AG20443 (cell line): ENCODE data around the gene DDA1.
"Not testable (repeated sequence)": the region's sequence is repeated elsewhere in the genome, so short reads cannot be mapped to it uniquely, and the experiment has no call there.

Experiments
- DNase-seq: peaks from one replicate; pipeline ENCODE4 v3.0.0; 2012; ENCODE audit warnings: low spot score, mixed read lengths

DDA1 gene

GRCh38 chr19:17289489-17289888, 19.9 kb upstream of the DDA1 start:
- DNase-seq, result peak; percentile 95

GRCh38 chr19:17292301-17293074, 16.9 kb upstream of the DDA1 start:
- DNase-seq, result peak; percentile 95

GRCh38 chr19:17293605-17294004, 15.8 kb upstream of the DDA1 start:
- no peak for DNase-seq

DNA sequence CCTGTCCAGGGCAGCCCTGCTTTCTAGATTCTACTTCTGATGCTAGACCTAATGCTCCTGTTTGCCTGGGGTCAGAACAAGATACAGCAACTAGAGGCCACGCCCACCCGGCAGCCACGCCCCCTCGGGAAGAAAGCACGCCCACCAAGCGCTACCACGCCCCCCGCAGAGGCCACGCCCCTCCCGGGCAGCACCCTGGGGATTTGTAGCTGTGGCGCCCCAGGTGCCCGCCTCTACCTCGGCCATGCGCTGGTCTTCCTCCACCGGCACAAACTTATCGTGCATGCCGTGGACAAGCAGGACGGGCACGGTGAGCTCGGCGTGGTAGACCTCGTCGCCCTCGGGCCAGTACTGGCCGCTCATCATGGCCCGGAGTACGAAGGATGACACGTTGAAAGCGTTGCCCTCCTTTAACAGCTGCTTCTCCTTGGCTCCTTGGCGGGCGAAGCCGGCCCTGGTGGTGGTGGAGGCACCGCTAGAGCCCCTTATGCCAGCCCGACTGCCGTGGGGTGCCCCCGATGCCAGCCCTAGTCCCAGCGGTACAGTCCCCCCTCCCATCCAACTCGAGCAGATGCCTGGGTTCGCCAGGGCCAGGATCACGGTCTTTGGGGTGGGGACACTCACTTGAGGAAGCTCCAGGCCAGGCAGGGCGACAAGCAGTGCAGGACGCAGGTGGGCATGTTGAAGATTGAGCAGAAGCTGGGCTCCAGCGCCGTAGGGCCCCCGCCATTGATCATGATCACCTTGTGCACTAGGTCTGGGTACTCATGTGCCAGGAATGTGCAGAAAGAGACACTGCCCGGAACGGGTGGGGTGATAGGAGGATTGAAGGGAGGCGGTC, 15.1 kb upstream of the DDA1 start:
- DNase-seq, result peak; percentile 62

GRCh38 chr19:17295551-17295950, 13.8 kb upstream of the DDA1 start:
- DNase-seq, result not testable (repeated sequence)

- no peak for DNase-seq
Observed at GRCh38 chr19:17296273-17296672, 13.1 kb upstream of the DDA1 start.

DNA sequence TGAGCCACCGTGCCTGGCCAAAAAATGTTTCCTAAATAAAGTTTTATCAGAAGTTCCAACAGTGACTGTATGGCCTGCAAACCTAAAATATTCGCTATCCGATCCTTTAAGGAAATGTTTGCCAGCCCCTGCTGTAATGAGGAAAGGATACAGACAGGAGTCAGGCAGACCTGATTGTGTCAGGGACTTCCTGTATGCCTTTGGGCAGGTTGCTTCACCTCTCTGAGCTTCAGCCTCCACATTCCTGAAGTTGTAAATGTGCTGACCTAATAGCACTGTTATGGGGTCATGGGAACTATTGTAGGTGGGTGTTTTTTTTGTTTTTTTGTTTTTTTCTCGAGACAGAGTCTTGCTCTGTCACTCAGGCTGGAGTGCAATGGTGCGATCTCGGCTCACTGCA, 12.4 kb upstream of the DDA1 start:
- no peak for DNase-seq

- DNase-seq, result no peak
Observed at GRCh38 chr19:17300992-17301619, 8.3 kb upstream of the DDA1 start.

DNA sequence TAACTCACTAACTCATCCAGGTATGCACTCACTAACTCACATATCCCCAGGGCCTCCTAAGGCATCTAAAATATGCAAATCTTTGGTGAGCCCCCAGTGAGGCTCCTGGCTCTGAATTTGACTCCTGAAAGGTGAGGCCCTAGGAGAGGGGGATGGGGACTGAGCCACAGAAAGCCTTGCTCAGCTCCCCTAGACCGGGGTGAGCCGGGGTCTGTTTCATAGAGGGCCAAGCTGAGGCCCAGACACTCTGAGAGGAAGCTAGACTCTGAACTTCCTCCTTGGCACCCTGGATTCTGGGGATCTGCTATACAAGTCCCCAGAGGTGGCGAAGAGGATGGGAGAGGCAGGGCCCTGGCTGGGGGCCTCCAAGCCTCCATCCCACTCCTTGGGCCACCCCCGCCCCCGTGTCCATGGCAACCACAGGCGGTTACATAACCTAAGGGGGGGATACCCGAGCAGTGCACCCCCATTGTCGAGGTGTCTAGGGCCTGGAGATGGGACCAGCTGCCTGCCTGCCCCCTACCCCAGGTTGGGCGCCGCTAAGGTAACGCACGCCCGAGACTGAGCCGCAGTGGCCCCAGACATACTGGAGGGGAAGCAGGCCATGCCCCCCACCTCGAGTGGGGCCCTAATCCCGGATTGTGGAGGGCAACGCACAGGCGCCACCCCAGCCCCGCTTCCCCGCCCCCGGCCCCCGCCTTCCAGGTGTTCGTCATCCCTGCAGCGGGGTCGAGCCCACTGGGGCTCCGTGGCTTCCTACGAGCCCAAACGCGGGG, 6.8 kb upstream of the DDA1 start:
- no peak for DNase-seq

DNA sequence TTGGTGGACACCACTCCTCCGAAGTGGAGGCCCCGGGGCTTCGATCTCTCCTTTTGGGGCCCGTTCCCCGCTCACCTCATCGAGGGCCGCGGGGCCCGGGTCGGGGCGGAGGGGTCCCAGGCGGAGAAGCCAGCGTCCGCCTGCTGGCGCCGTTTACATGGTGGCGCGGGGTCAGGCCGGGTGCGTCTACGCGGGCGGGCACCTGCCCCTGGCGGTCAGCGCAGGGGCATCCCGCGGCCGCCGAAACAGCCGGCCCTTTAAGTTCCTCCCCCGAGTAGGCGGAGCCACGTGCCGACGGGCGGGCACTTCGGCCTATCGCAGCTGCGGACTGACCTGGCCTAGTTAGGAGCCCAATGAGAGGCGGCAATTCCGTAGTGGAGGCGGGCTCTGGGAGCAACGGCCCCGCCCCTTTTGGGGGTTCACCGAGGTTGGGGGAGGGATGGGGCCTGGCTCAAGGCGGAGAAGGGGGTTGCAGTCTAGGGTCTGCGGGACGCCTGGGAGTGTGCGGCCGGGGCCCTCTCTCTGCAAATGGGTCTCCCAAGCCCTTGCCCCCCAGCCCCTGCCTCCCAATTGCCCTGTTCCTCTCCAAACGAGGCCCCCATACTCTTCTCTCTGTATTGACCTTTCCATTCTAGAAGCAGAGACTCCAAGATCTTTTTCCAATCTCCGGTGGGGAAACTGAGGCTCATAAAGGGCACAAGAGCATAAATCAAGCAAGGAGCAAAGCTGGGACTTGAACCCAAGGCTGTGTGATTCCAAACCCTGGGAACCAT, 6.0 kb upstream of the DDA1 start, which contains the start of gene ABHD8:
Gene ABHD8 (minus strand): TSS at position 259 of the 773 bp plus-strand sequence. CDS start 1,809 bp downstream, outside the sequence.
- peak; percentile 95 for DNase-seq

DNA sequence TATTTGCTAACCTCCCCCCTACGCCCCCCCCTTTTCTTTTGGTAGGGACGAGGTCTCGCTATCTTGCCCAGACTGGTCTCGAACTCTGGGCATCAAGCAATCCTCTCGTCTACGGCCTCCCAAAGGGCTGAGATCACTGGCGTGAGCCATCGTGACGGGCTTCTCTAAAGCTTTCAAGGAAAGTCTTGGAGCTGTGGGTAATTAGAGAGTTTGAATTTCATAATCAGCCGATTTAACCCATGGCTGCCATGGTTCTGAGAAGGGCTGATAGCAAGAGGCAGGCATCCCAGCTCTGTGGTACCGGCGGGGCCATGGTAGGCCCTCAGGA, 5.5 kb upstream of the DDA1 start:
- DNase-seq, result no peak

GRCh38 chr19:17304386-17305215, 4.8 kb upstream of the DDA1 start:
- DNase-seq, result no peak

DNA sequence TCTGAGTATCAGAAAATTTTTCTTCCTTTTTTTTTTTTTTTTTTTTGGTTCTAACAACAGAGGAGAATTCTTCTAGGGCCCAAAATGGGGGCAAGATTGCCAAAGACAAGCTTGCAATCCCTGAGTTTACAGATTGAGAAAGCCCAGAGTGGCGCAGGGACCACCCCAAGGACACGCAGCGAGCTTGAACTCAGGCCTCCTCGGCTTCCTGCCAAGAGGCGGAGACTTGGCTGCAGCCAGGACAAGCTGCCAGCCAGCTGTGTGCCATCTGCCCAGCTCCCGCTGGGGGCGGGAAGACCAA, 4.2 kb upstream of the DDA1 start:
- DNase-seq, result no peak

- DNase-seq, result peak; percentile 88
Observed at GRCh38 chr19:17305517-17306284, 3.7 kb upstream of the DDA1 start, which contains the start of gene MRPL34. TSS of gene MRPL34 (plus strand) at chr19:17305872. CDS start at chr19:17305893, 21 bp downstream.

DNA sequence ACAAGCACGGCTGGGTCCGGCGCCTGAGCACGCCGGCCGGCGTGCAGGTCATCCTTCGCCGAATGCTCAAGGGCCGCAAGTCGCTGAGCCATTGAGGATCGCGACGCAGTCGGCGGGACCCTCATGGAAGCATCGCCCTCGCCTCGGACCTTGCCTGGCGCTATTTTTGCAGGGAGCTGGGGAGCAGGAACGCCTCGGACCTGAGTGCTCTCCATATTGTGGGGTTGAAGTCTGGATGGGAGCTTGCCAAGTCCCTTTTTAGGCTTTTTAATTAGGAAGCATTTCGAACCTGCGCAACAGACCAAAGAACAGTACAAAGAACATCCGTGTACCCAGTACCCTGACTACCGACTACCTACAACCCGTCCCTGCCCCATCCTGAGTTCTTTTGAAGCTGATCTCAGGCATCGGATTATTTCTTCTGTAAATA, 3.1 kb upstream of the DDA1 start:
- no peak for DNase-seq

- DNase-seq, result no peak
Observed at GRCh38 chr19:17307876-17308377, 1.4 kb upstream of the DDA1 start.

GRCh38 chr19:17309965-17310461, 650 bp downstream of the DDA1 start:
- no peak for DNase-seq

DNA sequence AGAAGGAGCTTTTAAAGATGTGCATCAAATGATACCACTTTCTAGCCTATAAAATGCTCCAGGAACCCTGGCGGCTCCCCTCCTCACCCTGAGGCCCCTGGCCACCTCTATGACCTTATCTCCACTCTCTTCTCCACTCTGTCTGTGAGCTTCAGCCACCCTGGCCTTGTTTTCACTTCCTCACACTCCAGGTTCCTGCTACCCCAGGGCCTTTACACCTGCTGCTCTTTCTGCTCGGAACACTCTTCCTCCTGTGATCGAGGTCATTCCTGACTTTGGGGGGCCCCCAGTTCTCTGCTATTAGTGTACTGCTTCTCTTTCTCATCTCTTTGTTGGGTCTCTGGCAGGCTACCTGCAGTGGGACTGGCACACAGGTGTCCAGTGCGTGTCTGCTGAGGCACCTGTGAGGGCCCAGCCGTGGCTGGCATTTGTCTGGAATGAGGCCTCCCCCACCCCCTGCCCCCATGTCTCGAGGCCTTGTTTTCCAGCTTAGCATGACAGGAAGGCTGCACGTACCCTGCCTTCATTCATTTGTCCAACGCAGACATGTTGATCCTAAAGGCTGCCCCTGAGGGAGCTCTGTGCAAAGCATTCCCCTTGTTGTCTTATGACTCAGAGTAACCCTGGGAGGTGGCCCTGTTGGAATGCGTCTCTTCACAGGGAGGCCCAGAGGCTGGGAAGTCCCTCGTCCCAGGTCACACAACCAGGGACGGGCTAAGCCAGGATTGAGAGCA, 2.3 kb downstream of the DDA1 start:
- peak; percentile 46 for DNase-seq
